ENCODE measurements around the gene AMBP.

AMBP gene

DNA sequence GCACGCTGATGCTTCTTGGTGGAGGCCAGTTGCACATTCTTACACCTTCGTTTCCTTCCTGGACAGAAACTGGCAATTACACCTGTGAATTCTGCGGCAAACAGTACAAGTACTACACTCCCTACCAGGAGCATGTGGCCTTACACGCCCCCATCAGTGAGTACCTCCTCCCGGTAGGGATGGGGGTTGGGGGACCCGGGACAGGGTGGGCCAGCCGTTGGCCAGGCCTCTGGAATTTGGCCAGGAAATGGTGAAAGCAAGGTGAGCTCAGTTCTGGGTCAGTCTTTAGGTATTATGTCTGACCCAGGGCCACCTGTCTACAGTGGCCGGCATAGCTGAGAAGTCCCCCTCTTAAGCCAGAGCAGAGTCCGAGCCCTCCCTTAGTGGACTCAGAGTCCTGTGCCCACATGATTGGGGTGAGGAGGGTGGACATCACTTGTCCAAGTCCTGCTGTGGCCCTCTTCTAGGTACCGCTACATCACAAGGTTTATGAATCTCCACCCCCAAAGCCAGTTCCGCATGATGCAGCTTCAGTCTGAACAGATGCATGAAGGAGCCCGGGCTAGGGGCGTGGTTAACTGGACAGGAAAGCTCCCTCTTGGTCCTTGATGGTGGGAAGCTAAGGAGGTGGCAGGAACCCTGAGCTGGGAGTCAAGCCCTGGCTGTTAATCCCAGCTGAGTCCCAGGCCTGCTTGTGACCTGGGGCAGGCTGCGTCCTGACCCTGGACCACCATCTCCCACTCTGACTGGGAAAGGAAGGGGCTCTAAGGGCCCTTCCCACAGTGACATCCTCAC is 61.3 kb downstream of the AMBP start:
- TF ChIP-seq CTCF (IDR thresholded peaks at IDR 0.05; ENCODE audit: low read length) = no peak
- TF ChIP-seq EZH2 (IDR thresholded peaks at IDR 0.05; ENCODE audit: borderline replicate concordance, low read length) = no peak
- Histone ChIP-seq H3K9me2 (ENCODE audit: low read depth, low read length) (no peaks in the 10 kb centered on the region), H3K9ac (ENCODE audit: low read length) (no peak overlapping the region), H2AFZ (ENCODE audit: low read length) (no peak overlapping the region), H3K79me2 (ENCODE audit: insufficient read depth, low read length) (no peaks in the 10 kb centered on the region), H3K27me3 (ENCODE audit: insufficient read depth, low read length) (no peaks in the 10 kb centered on the region), H3F3A (ENCODE audit: insufficient read depth, low read length) (no peaks in the 10 kb centered on the region), H3K4me1 (ENCODE audit: insufficient read depth, low read length, severe bottlenecking) (no peaks in the 10 kb centered on the region), H3K4me3 (ENCODE audit: low read depth, low read length, poor library complexity, severe bottlenecking) (no peak overlapping the region), H4K20me1 (ENCODE audit: insufficient read depth, low read length) (no peaks in the 10 kb centered on the region), H3K36me3 (ENCODE audit: insufficient read depth, low read length) (no peaks in the 10 kb centered on the region), H3K9me3 (ENCODE audit: low read length) (no peaks in the 10 kb centered on the region), H3K4me2 (ENCODE audit: low read length) (no peak overlapping the region), H3K27ac (ENCODE audit: low read depth, low read length, poor library complexity, severe bottlenecking) (no peak overlapping the region)

DNA sequence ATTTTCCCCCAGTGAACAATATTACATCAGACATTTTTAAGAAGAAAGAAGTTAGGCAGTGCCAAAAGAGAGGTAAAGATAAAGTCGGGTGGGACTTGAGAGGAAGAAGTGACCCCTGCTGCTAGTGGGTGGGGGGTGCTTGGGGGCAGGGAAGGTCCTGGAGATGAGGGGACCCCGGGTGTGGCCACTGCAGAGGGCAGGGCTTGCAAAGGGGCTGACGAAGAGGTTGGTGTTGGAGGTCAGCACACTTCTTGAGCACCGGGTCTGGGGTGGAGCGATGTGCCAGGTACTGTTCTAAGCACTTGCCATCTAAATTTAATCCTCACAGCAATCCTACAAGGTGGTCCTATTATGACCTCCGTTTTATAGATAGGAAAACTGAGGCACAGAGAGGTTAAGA is 62.0 kb downstream of the AMBP start:
- Histone ChIP-seq H3K36me3 (ENCODE audit: insufficient read depth, low read length) (no peaks in the 10 kb centered on the region), H3K9me3 (ENCODE audit: low read length) (no peaks in the 10 kb centered on the region), H3K27ac (ENCODE audit: low read depth, low read length, poor library complexity, severe bottlenecking) (no peak overlapping the region), H3K79me2 (ENCODE audit: insufficient read depth, low read length) (no peaks in the 10 kb centered on the region), H3K4me3 (ENCODE audit: low read depth, low read length, poor library complexity, severe bottlenecking) (no peak overlapping the region), H3K9ac (ENCODE audit: low read length) (no peak overlapping the region), H3K27me3 (ENCODE audit: insufficient read depth, low read length) (no peaks in the 10 kb centered on the region), H3K4me1 (ENCODE audit: insufficient read depth, low read length, severe bottlenecking) (no peaks in the 10 kb centered on the region), H3K4me2 (ENCODE audit: low read length) (no peak overlapping the region), H2AFZ (ENCODE audit: low read length) (no peak overlapping the region), H3F3A (ENCODE audit: insufficient read depth, low read length) (no peaks in the 10 kb centered on the region), H4K20me1 (ENCODE audit: insufficient read depth, low read length) (no peaks in the 10 kb centered on the region), H3K9me2 (ENCODE audit: low read depth, low read length) (no peaks in the 10 kb centered on the region)
- no peak for TF ChIP-seq CTCF (IDR thresholded peaks at IDR 0.05; ENCODE audit: low read length)
- TF ChIP-seq EZH2 (IDR thresholded peaks at IDR 0.05; ENCODE audit: borderline replicate concordance, low read length) = no peak

GRCh38 chr9:114015607-114016006 is 62.5 kb downstream of the AMBP start:
- H3K4me1 ChIP-seq (ENCODE audit: insufficient read depth, low read length, severe bottlenecking) = no peaks in the 10 kb centered on the region
- H4K20me1 ChIP-seq (ENCODE audit: insufficient read depth, low read length) = no peaks in the 10 kb centered on the region
- no peaks in the 10 kb centered on the region for H3K27me3 ChIP-seq (ENCODE audit: insufficient read depth, low read length)
- no peak overlapping the region for H3K4me3 ChIP-seq (ENCODE audit: low read depth, low read length, poor library complexity, severe bottlenecking)
- no peak for TF ChIP-seq EZH2 (IDR thresholded peaks at IDR 0.05; ENCODE audit: borderline replicate concordance, low read length)
- no peak for TF ChIP-seq CTCF (IDR thresholded peaks at IDR 0.05; ENCODE audit: low read length)
- no peak overlapping the region for H3K27ac ChIP-seq (ENCODE audit: low read depth, low read length, poor library complexity, severe bottlenecking)
- H3K9ac ChIP-seq (ENCODE audit: low read length) = no peak overlapping the region
- H3K36me3 ChIP-seq (ENCODE audit: insufficient read depth, low read length) = no peaks in the 10 kb centered on the region
- no peaks in the 10 kb centered on the region for H3K9me3 ChIP-seq (ENCODE audit: low read length)
- no peak overlapping the region for H2AFZ ChIP-seq (ENCODE audit: low read length)
- H3K4me2 ChIP-seq (ENCODE audit: low read length) = no peak overlapping the region
- H3F3A ChIP-seq (ENCODE audit: insufficient read depth, low read length) = no peaks in the 10 kb centered on the region
- H3K9me2 ChIP-seq (ENCODE audit: low read depth, low read length) = no peaks in the 10 kb centered on the region
- H3K79me2 ChIP-seq (ENCODE audit: insufficient read depth, low read length) = no peaks in the 10 kb centered on the region
